Loucy (cell line): Measurements from ENCODE around the gene SLC27A2.

Experiments
- H2AFZ ChIP-seq: fragments of 200-600 bp; sonication (generic); 2 replicates; pipeline ENCODE4 v1.6.0; 2016; ENCODE audit warnings: antibody characterized with exemption, mild to moderate bottlenecking, low read length, moderate library complexity
- H3F3A ChIP-seq: fragments of 200-600 bp; 2 replicates; pipeline ENCODE4 v1.6.0; 2016; ENCODE audit warnings: antibody characterized with exemption, low read depth, mild to moderate bottlenecking
- H3K27me3 ChIP-seq: fragments of 200-600 bp; sonication (generic); 2 replicates; pipeline ENCODE4 v1.6.1; 2014; ENCODE audit warnings: low read length, mild to moderate bottlenecking; ENCODE audit not compliant: insufficient read depth, poor library complexity, severe bottlenecking
- H3K36me3 ChIP-seq: fragments of 200-600 bp; sonication (generic); 2 replicates; pipeline ENCODE4 v1.6.1; 2016; ENCODE audit warnings: low read length; ENCODE audit not compliant: insufficient read depth
- H3K4me1 ChIP-seq: fragments of 200-600 bp; sonication (generic); 2 replicates; pipeline ENCODE4 v1.5.1; 2014; ENCODE audit warnings: low read length, mild to moderate bottlenecking; ENCODE audit not compliant: insufficient read depth, poor library complexity, severe bottlenecking
- H3K4me2 ChIP-seq: fragments of 200-600 bp; sonication (generic); 2 replicates; pipeline ENCODE4 v1.6.0; 2014; ENCODE audit warnings: antibody characterized with exemption, low read length, low read depth, mild to moderate bottlenecking; ENCODE audit not compliant: poor library complexity, severe bottlenecking
- H3K4me3 ChIP-seq: fragments of 200-600 bp; sonication (generic); 2 replicates; pipeline ENCODE4 v1.5.1; 2014; ENCODE audit warnings: low read length, mild to moderate bottlenecking, mixed read lengths; ENCODE audit not compliant: poor library complexity, severe bottlenecking
- H3K79me2 ChIP-seq: fragments of 200-600 bp; sonication (generic); 2 replicates; pipeline ENCODE4 v1.6.1; 2014; ENCODE audit warnings: low read length; ENCODE audit not compliant: insufficient read depth
- H3K9ac ChIP-seq: fragments of 200-600 bp; sonication (generic); 2 replicates; pipeline ENCODE4 v1.6.0; 2014; ENCODE audit warnings: mild to moderate bottlenecking, low read depth, low read length, moderate library complexity; ENCODE audit not compliant: poor library complexity, severe bottlenecking
- H3K9me2 ChIP-seq: fragments of 200-600 bp; sonication (generic); replicated peaks from 2 replicates; pipeline ENCODE4 v1.6.1; 2016; ENCODE audit warnings: low read depth, low read length, mixed read lengths
- H3K9me3 ChIP-seq: fragments of 200-600 bp; sonication (generic); 2 replicates; pipeline ENCODE4 v1.6.1; 2014; ENCODE audit warnings: mild to moderate bottlenecking, antibody characterized with exemption, low read length, low read depth; ENCODE audit not compliant: insufficient read depth
- H4K20me1 ChIP-seq: fragments of 200-600 bp; sonication (generic); 2 replicates; pipeline ENCODE4 v1.6.0; 2014; ENCODE audit warnings: antibody characterized with exemption, low read length, mild to moderate bottlenecking; ENCODE audit not compliant: insufficient read depth, poor library complexity, severe bottlenecking
- CTCF ChIP-seq: fragments of 200-600 bp; sonication (generic); conservative IDR thresholded peaks from 2 replicates; pipeline ENCODE4 v1.5.1; 2014; ENCODE audit warnings: mild to moderate bottlenecking, antibody characterized with exemption, low read length
- EZH2phosphoT487 ChIP-seq: fragments of 200-600 bp; IDR thresholded peaks from 2 replicates; pipeline ENCODE4 v1.6.1; 2018; ENCODE audit warnings: antibody characterized with exemption, mild to moderate bottlenecking, moderate library complexity, borderline replicate concordance

SLC27A2 gene

DNA sequence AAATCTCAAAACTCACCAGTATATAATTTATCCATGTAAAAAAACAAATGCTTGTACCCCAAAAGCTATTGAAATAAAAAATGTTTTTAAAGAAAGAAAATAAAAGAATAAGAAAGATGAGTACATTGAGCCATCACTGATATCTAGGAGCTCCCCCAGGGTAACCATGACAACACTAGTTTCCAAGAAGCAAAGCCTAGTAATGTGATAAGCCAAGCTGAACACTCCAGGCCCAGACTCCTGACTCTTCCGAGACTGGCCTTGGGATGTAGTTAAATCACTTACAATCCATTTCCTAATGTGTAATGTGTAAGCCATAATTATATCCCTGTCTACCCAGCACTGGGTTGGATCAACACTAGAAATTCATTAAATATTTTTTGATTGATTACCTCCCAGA lies 41.9 kb upstream of the SLC27A2 start:
- Histone ChIP-seq H3K9me3 (no peaks in the 10 kb centered on the region), H3K4me1 (no peaks in the 10 kb centered on the region), H3K9me2 (no peaks in the 10 kb centered on the region), H3K4me3 (no peak overlapping the region), H3K4me2 (no peak overlapping the region), H3K36me3 (no peaks in the 10 kb centered on the region), H3K9ac (no peak overlapping the region), H3K27me3 (no peaks in the 10 kb centered on the region), H3F3A (no peaks in the 10 kb centered on the region), H3K79me2 (no peaks in the 10 kb centered on the region), H2AFZ (no peak overlapping the region), H4K20me1 (no peaks in the 10 kb centered on the region)
- TF ChIP-seq EZH2phosphoT487 = no peak
- TF ChIP-seq CTCF = no peak

DNA sequence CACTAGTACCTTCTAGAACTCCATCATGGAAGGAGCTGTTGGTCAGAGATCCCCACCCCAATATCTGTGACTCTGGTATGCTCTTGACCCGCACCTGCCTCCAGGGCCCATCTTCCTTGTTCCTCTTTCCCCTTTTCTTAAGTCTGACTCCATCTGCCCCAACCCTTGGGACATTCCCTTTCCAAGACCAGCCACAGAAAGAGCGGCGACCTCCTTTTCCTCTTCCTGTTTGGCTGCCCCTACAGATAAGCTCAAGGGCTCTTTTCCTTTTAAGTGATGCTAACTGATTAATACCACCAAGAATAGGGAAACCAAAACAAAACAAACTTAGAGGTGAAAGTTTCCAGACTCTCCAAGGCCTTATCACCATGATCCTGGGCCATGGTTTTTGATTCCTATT lies 41.0 kb upstream of the SLC27A2 start:
- no peak overlapping the region for H3K4me2 ChIP-seq
- no peaks in the 10 kb centered on the region for H3K36me3 ChIP-seq
- no peak overlapping the region for H3K9ac ChIP-seq
- H3F3A ChIP-seq = no peaks in the 10 kb centered on the region
- H3K79me2 ChIP-seq = no peaks in the 10 kb centered on the region
- no peaks in the 10 kb centered on the region for H3K9me3 ChIP-seq
- H2AFZ ChIP-seq = no peak overlapping the region
- no peaks in the 10 kb centered on the region for H3K4me1 ChIP-seq
- no peak for TF ChIP-seq EZH2phosphoT487
- TF ChIP-seq CTCF = no peak
- H3K9me2 ChIP-seq = no peaks in the 10 kb centered on the region
- H4K20me1 ChIP-seq = no peaks in the 10 kb centered on the region
- no peak overlapping the region for H3K4me3 ChIP-seq
- no peaks in the 10 kb centered on the region for H3K27me3 ChIP-seq

DNA sequence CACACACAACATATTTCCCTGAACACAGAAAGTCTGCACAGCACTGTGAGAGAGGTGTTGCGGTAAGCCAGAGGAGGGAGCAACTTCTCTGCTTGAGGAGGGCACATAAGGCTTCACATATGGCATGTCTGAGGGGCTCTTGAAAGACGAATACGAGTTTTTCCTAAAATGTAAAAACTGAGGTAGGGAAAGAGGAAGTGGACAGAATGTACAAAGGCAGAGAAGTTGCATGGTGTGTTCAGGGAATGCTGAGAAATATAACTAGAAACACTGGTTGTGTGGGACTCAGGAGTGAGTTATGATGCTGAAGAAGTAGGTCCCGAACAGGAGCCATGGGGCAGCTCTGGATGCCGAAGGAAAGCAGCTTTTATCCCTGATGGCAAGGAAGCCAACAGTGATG lies 40.1 kb upstream of the SLC27A2 start:
- Histone ChIP-seq H3F3A (no peaks in the 10 kb centered on the region), H3K4me2 (no peak overlapping the region), H3K27me3 (no peaks in the 10 kb centered on the region), H3K9ac (no peak overlapping the region), H4K20me1 (no peaks in the 10 kb centered on the region), H3K79me2 (no peaks in the 10 kb centered on the region), H3K9me2 (no peaks in the 10 kb centered on the region), H3K9me3 (no peaks in the 10 kb centered on the region), H3K4me3 (no peak overlapping the region), H2AFZ (no peak overlapping the region), H3K36me3 (no peaks in the 10 kb centered on the region), H3K4me1 (no peaks in the 10 kb centered on the region)
- TF ChIP-seq CTCF (no peak), EZH2phosphoT487 (no peak)
